Measurements from ENCODE around the gene MMS19. TPM values are rescaled to one million over a fixed set of nuclear protein-coding genes. Genes with fewer than 3 reads are reported as not detected.

MMS19 gene
- total and polyA plus RNA-seq, 12 donors = 38.7 to 139 (median 64.7) TPM

GRCh38 chr10:97522937-97523336 lies 24.7 kb upstream of the MMS19 start:
- Histone ChIP-seq H3K4me3 (no peak overlapping the region), H3K27me3 (no peaks in the 10 kb centered on the region), H3K9me3 (replicated peaks in 1 of 3) (no peaks in the 10 kb centered on the region), H3K36me3 (replicated peaks in 1 of 2) (no peaks in the 10 kb centered on the region), H3K27ac (no peak overlapping the region), H3K4me1 (replicated peaks in 1 of 2) (peaks cover 6 to 11% of the 10 kb centered on the region in 2 donors)
- intact Hi-C loops (cut with DNase I) = no loop called here
- DNase-seq = no peak
- WGBS, 4 donors = 86 to 94% (median 92%) methylated on average over 8 of the region's 8 CpGs
- TF ChIP-seq POLR2A (IDR thresholded peaks at IDR 0.05) (no peak), CTCF (IDR thresholded peaks at IDR 0.05) (no peak)

GRCh38 chr10:97522071-97522470 lies 23.8 kb upstream of the MMS19 start:
- WGBS, 4 donors = 59 to 77% (median 71%) methylated on average over 3 to 6 of the region's 6 CpGs
- TF ChIP-seq POLR2A (IDR thresholded peaks at IDR 0.05) = no peak
- no peak for TF ChIP-seq CTCF (IDR thresholded peaks at IDR 0.05)
- Histone ChIP-seq H3K4me1 (replicated peaks in 1 of 2) (peaks cover 6 to 12% of the 10 kb centered on the region in 2 donors), H3K27ac (no peak overlapping the region), H3K27me3 (no peaks in the 10 kb centered on the region), H3K36me3 (replicated peaks in 1 of 2) (no peaks in the 10 kb centered on the region), H3K4me3 (no peak overlapping the region), H3K9me3 (replicated peaks in 1 of 3) (no peaks in the 10 kb centered on the region)
- DNase-seq = no peak
- intact Hi-C loops (cut with DNase I) = no loop called here

- no peak for DNase-seq
- H3K9me3 ChIP-seq (replicated peaks in 1 of 3) = no peaks in the 10 kb centered on the region
- 89 to 95% (median 92%) methylated on average over 10 to 11 of the region's 11 CpGs for WGBS, 4 donors
Observed at GRCh38 chr10:97520978-97521761, 22.9 kb upstream of the MMS19 start.

GRCh38 chr10:97520520-97520919 lies 22.3 kb upstream of the MMS19 start:
- Histone ChIP-seq H3K27me3 (no peaks in the 10 kb centered on the region), H3K4me1 (replicated peaks in 1 of 2) (peaks cover 6 to 12% of the 10 kb centered on the region in 2 donors), H3K4me3 (no peak overlapping the region), H3K9me3 (replicated peaks in 1 of 3) (no peaks in the 10 kb centered on the region), H3K36me3 (replicated peaks in 1 of 2) (no peaks in the 10 kb centered on the region), H3K27ac (no peak overlapping the region)
- no peak for DNase-seq
- WGBS, 4 donors = 79 to 93% (median 87%) methylated on average over 5 of the region's 5 CpGs
- intact Hi-C loops (cut with DNase I) = no loop called here
- TF ChIP-seq POLR2A (IDR thresholded peaks at IDR 0.05) (no peak), CTCF (IDR thresholded peaks at IDR 0.05) (no peak)

More at GRCh38 chr10:97520978-97521761, 22.9 kb upstream of the MMS19 start:
- Histone ChIP-seq H3K27me3 (no peaks in the 10 kb centered on the region), H3K27ac (no peak overlapping the region), H3K36me3 (replicated peaks in 1 of 2) (no peaks in the 10 kb centered on the region), H3K4me1 (replicated peaks in 1 of 2) (peaks cover 6 to 12% of the 10 kb centered on the region in 2 donors), H3K4me3 (no peak overlapping the region)
- no peak for TF ChIP-seq CTCF (IDR thresholded peaks at IDR 0.05)
- TF ChIP-seq POLR2A (IDR thresholded peaks at IDR 0.05) = no peak
- intact Hi-C loops (cut with DNase I) = no loop called here

All from adrenal gland (tissue), 12 donors.